Sigmoid colon (tissue), 4 donors: ENCODE measurements around the gene FAM237A.

Experiments used
- CTCF ChIP-seq, 4 experiments: fragments of 450-650 bp in 3 of 4; fragments of 200-600 bp in 1 of 4; IDR thresholded peaks; one replicate each; pipeline ENCODE4 v1.5.1; 2016 to 2019; ENCODE audit warnings: antibody characterized with exemption in 4 of 4, mild to moderate bottlenecking in 3 of 4, moderate library complexity in 2 of 4
- EP300 ChIP-seq, 4 donors: sonication (generic); formaldehyde crosslinking; IDR thresholded peaks; one replicate each; pipeline ENCODE4 v1.6.1; 2017; ENCODE audit warnings: antibody characterized with exemption in 4 of 4
- POLR2A ChIP-seq, 2 donors: fragments of 450-650 bp; IDR thresholded peaks; one replicate each; pipeline ENCODE4 v1.6.1; 2016; ENCODE audit warnings: antibody characterized with exemption in 2 of 2, mild to moderate bottlenecking in 2 of 2, moderate library complexity in 2 of 2
- POLR2AphosphoS5 ChIP-seq, 4 donors: sonication (generic); formaldehyde crosslinking; IDR thresholded peaks; one replicate each; pipeline ENCODE4 v1.6.1; 2017; ENCODE audit warnings: antibody characterized with exemption in 4 of 4

- TF ChIP-seq CTCF (IDR thresholded peaks at IDR 0.05) (no peak), EP300 (IDR thresholded peaks at IDR 0.05) (no peak), POLR2A (IDR thresholded peaks at IDR 0.05) (no peak), POLR2AphosphoS5 (IDR thresholded peaks at IDR 0.05) (no peak)
These were observed 46.7 kb downstream of the FAM237A start for GRCh38 chr2:206688990-206689389.
